Ovary (tissue), 9 donors: ENCODE results near the gene ADAMTS3. TPM values are rescaled to one million over a fixed set of nuclear protein-coding genes. Genes with fewer than 3 reads are reported as not detected.

Experiments
- DNase-seq, 5 donors: peaks; one replicate each; pipeline ENCODE4 v3.0.0-alpha.2; 2019 to 2020
- H3K27ac ChIP-seq, 2 donors: fragments of 200-600 bp; one replicate each; pipeline versions ENCODE4 v1.5.1 to v1.8.0; 2019 to 2022
- H3K27me3 ChIP-seq: fragments of 200-600 bp; one replicate; pipeline ENCODE4 v1.8.0; 2022
- H3K36me3 ChIP-seq: fragments of 200-600 bp; sonication (generic); one replicate; pipeline ENCODE4 v1.5.1; 2019
- H3K4me1 ChIP-seq: one replicate; pipeline ENCODE4 v1.8.1; 2013; ENCODE audit warnings: mild to moderate bottlenecking, moderate library complexity; ENCODE audit not compliant: insufficient read depth
- H3K4me3 ChIP-seq: fragments of 200-600 bp; sonication (generic); one replicate; pipeline ENCODE4 v1.5.1; 2017
- H3K9me3 ChIP-seq, 2 donors: fragments of 200-600 bp in 1 of 2; sonication (generic) in 1 of 2; one replicate each; pipeline versions ENCODE4 v1.5.1 to v1.8.1; 2013 to 2019; ENCODE audit warnings: mild to moderate bottlenecking in 1 of 2, moderate library complexity in 1 of 2
- EP300 ChIP-seq: sonication (generic); formaldehyde crosslinking; IDR thresholded peaks from one replicate; pipeline ENCODE4 v1.6.1; 2017; ENCODE audit warnings: antibody characterized with exemption
- POLR2A ChIP-seq: fragments of 450-650 bp; IDR thresholded peaks from one replicate; pipeline ENCODE4 v1.6.1; 2017; ENCODE audit warnings: antibody characterized with exemption, mild to moderate bottlenecking, moderate library complexity
- WGBS, 3 donors: extraction: QIAGEN DNeasy Blood & Tissue Kit in 1 of 3; methylation state at CpG; one replicate each; pipeline versions ENCODE4 v1.1.5 to v1.1.7; 2013 to 2017; 5-methylcytosine and 5-hydroxymethylcytosine counted together
- intact Hi-C, 4 donors: fragments of 100-400 bp; cut with DNase I; formaldehyde crosslinking; loops; one replicate each; pipeline versions ENCODE4 v1.11.0 to v1.15.1; 2022 to 2023
- polyA plus RNA-seq, 2 donors: library from polyadenylated mRNA; stranded (reverse); fragments of 200-250 nt in 1 of 2; fragments of 350-450 nt in 1 of 2; fragmentation: Illumina TruSeq in 1 of 2; extraction: RNeasy Lipid Tissue Mini Kit (QIAGEN cat#74804) in 1 of 2; gene quantifications; one replicate each; pipeline ENCODE4 v1.2.3, GENCODE V29; 2013 to 2014
- total RNA-seq, 7 donors: library from RNA; depleted of rRNA in 2 of 7; stranded (reverse); fragments of >200 nt in 2 of 7; fragmentation: NEBNext Ultra II Directional in 3 of 7; extraction: Animal tissue kit (Norgen Biotek cat#: 25700) in 3 of 7; gene quantifications; one replicate each; pipeline versions ENCODE4 v1.1.0 to v1.2.4, GENCODE V29; 2016 to 2023
- TF ChIP-seq, protein P1 (sequence below), 3 donors: fragments of 450-650 bp in 2 of 3; fragments of 200-600 bp in 1 of 3; IDR thresholded peaks; one replicate each; pipeline versions ENCODE4 v1.5.1 to v1.8.0; 2016 to 2022; ENCODE audit warnings: antibody characterized with exemption in 3 of 3, mild to moderate bottlenecking in 1 of 3
- donor health status: DM: no; HTN: no; CAD: no; lungs with moderate emphysema.
- donor health status: DM: no; HTN: no; CAD: no.
- donor health status: Bipolar disorder and iron deficiency.
- donor health status: DM: yes; HTN: yes; CAD: no.
- donor health status: DM: no; HTN: no; CAD: no.
- donor health status: DM: yes; HTN: yes; CAD: no.

Gene ADAMTS3
- total and polyA plus RNA-seq, 9 donors = 1.2 to 6.6 (median 4.6) TPM

DNA sequence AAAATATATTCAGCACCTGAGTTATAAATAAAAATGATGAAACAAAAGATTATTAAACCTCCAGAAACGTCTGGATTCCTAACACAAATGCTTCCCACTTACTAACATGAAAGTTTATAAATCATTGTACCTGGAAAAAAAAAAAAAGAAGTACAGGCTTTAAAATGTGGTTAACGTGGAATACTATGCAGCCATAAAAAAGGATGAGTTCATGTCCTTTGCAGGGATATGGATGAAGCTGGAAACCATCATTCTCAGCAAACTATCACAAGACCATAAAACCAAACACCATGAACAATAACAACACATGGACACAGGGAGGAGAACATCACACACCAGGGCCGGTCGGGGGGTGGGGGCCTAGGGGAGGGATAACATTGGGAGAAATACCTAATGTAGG is 160.5 kb downstream of the ADAMTS3 start:
- TF ChIP-seq EP300 = no peak
- TF ChIP-seq POLR2A = no peak
- TF ChIP-seq, protein P1, sequence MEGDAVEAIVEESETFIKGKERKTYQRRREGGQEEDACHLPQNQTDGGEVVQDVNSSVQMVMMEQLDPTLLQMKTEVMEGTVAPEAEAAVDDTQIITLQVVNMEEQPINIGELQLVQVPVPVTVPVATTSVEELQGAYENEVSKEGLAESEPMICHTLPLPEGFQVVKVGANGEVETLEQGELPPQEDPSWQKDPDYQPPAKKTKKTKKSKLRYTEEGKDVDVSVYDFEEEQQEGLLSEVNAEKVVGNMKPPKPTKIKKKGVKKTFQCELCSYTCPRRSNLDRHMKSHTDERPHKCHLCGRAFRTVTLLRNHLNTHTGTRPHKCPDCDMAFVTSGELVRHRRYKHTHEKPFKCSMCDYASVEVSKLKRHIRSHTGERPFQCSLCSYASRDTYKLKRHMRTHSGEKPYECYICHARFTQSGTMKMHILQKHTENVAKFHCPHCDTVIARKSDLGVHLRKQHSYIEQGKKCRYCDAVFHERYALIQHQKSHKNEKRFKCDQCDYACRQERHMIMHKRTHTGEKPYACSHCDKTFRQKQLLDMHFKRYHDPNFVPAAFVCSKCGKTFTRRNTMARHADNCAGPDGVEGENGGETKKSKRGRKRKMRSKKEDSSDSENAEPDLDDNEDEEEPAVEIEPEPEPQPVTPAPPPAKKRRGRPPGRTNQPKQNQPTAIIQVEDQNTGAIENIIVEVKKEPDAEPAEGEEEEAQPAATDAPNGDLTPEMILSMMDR (IDR thresholded peaks at IDR 0.05) = no peak
- no peaks in the 10 kb centered on the region for H3K4me1 ChIP-seq
- H3K9me3 ChIP-seq = no peaks in the 10 kb centered on the region
- H3K27me3 ChIP-seq = no peaks in the 10 kb centered on the region
- no peak overlapping the region for H3K27ac ChIP-seq
- no peaks in the 10 kb centered on the region for H3K36me3 ChIP-seq
- no peak for DNase-seq
- no peak overlapping the region for H3K4me3 ChIP-seq
- WGBS, 3 donors = 73 to 82% (median 78%) methylated on average over 4 of the region's 4 CpGs
- intact Hi-C loops = no loop called here

DNA sequence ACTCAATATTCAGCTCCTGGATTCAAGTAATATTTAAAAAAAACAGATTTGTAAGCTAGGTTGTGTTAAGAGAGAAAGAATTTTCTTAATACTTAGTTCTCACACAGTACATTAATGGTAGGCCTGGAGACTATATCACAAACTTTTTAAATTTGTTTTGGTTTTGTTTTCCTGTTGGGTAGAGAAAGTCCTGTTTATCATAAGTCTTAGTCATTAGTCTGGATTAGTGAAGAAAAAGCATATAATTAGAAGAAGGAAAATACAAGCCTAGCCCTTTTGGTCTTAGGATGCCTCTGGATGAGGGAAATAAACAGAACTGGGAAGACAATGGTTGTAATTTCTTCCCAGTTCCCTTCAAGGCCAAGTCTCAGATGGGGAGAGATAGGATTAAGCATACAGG is 163.6 kb downstream of the ADAMTS3 start:
- TF ChIP-seq, protein P1 (IDR thresholded peaks at IDR 0.05) = no peak
- no peak for TF ChIP-seq POLR2A
- no peak for TF ChIP-seq EP300
- no peak for DNase-seq
- no peak overlapping the region for H3K27ac ChIP-seq
- H3K36me3 ChIP-seq = no peaks in the 10 kb centered on the region
- intact Hi-C loops = no loop called here
- no peaks in the 10 kb centered on the region for H3K9me3 ChIP-seq
- no peaks in the 10 kb centered on the region for H3K27me3 ChIP-seq
- no peak overlapping the region for H3K4me3 ChIP-seq
- no peaks in the 10 kb centered on the region for H3K4me1 ChIP-seq

DNA sequence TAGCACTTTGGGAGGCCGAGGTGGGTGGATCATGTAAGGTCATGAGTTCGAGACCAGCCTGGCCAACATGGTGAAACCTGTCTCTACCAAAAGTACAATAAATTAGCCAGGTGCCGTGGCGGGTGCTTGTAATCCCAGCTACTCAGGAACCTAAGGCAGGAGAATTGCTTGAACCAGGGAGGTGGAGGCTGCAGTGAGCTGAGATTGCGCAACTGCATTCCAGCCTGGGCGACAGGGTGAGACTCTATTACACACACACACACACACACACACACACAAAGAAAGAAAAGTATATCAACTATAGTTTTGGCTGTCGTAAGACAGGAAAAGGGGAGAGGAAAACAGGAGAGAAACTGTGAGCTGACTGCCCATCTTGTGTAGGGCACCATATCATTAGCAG is 171.7 kb downstream of the ADAMTS3 start:
- WGBS, 3 donors = 81 to 86% (median 85%) methylated on average over 7 of the region's 7 CpGs
- no peaks in the 10 kb centered on the region for H3K9me3 ChIP-seq
- H3K4me3 ChIP-seq = no peak overlapping the region
- DNase-seq = peak in 2 of 5 donors; percentile 9 to 22
- intact Hi-C loops = no loop called here
- TF ChIP-seq POLR2A = no peak
- no peak overlapping the region for H3K27ac ChIP-seq
- H3K27me3 ChIP-seq = no peaks in the 10 kb centered on the region
- H3K4me1 ChIP-seq = no peaks in the 10 kb centered on the region
- H3K36me3 ChIP-seq = no peaks in the 10 kb centered on the region

DNA sequence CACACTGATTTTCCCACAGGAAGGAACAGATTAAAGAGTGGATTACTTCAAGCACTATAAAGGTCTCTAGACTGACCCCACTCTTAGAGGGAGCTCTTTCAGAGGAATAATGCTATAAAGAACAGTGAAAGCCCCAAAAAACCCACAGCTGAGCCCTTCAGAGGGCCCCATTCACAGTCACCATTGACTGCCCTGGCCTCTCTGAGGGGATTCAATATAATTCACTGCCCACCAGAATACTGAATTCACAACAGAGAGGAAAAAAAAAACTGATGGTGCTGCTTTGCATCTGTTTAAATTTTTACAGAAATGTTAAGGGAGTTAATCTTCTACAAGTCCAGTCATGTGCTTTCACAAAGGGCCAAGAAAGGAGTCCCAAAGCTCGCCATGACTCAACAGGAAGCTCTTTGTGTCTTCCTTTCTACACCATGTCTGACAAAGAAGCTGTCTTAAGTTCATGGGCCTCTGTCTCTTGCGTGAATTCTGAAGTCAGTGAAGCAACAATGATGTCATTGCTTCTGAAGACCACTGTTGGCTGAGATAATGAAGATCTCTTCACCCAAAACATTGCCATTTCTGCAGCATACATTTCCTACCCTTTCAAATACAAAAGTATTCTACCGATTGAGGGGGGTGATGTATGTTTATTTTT is 174.9 kb downstream of the ADAMTS3 start:
- H3K27ac ChIP-seq = no peak overlapping the region
- H3K27me3 ChIP-seq = no peaks in the 10 kb centered on the region
- intact Hi-C loops = no loop called here
- no peaks in the 10 kb centered on the region for H3K36me3 ChIP-seq
- 94 to 97% (median 94%) methylated on average over 3 of the region's 3 CpGs for WGBS, 3 donors
- TF ChIP-seq EP300 (no peak), POLR2A (no peak)
- TF ChIP-seq, protein P1 (IDR thresholded peaks at IDR 0.05) = no peak
- no peak overlapping the region for H3K4me3 ChIP-seq
- no peaks in the 10 kb centered on the region for H3K4me1 ChIP-seq
- no peaks in the 10 kb centered on the region for H3K9me3 ChIP-seq
- no peak for DNase-seq

DNA sequence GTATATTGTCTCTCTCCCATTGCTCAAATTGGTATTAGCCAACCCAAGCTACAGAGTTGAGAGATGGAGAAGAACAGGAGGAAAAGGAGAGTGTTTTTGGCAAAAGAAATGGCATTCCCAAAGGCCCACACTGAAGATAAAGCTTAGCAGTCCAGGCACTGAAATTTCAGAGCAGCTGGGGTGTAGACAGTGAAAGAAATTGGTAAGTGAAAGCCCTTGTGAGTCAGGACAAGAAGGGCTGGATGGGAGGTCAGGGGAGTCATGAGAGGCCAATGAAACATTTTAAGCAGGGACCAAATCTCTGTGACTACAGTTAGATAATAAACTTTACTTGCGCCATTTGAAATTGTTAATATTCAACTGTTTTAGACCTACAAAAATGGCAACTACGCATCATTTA is 177.7 kb downstream of the ADAMTS3 start:
- Histone ChIP-seq H3K27ac (no peak overlapping the region), H3K27me3 (no peaks in the 10 kb centered on the region), H3K36me3 (no peaks in the 10 kb centered on the region), H3K4me3 (no peak overlapping the region), H3K4me1 (no peaks in the 10 kb centered on the region), H3K9me3 (no peaks in the 10 kb centered on the region)
- no peak for DNase-seq
- TF ChIP-seq EP300 (no peak), POLR2A (no peak)
- TF ChIP-seq, protein P1 (IDR thresholded peaks at IDR 0.05) = no peak
- intact Hi-C loops = no loop called here
- WGBS, 3 donors = 91 to 97% (median 96%) methylated on average over 2 of the region's 2 CpGs
